SK-N-SH treated with all-trans-retinoic acid at 6 μM for 48 hours (cell line): ENCODE results near the gene CCL28.

Experiments
- ATAC-seq: fragments of 200-7000 bp; cut with Tn5 transposase; 3 replicates; pipeline ENCODE4 v1.9.1; 2020; ENCODE audit warnings: mild to moderate bottlenecking, moderate library complexity
- ARNTL ChIP-seq: fragments of 450-650 bp; formaldehyde crosslinking; IDR thresholded peaks from 2 replicates; pipeline ENCODE4 v1.5.0; 2020; ENCODE audit warnings: low read depth, mild to moderate bottlenecking, moderate library complexity, borderline replicate concordance
- BACH2 ChIP-seq: fragments of 250-450 bp; sonication (Bioruptor Pico); IDR thresholded peaks from 2 replicates; pipeline ENCODE4 v1.9.0; 2021; ENCODE audit warnings: mild to moderate bottlenecking, borderline replicate concordance
- CREB5 ChIP-seq: fragments of 250-450 bp; sonication (Bioruptor Pico); IDR thresholded peaks from 2 replicates; pipeline ENCODE4 v1.5.1; 2020; ENCODE audit warnings: low read depth, mild to moderate bottlenecking, moderate library complexity
- CSDC2 ChIP-seq: fragments of 250-450 bp; sonication (Bioruptor Pico); IDR thresholded peaks from 2 replicates; pipeline ENCODE4 v1.5.0; 2020; ENCODE audit warnings: mild to moderate bottlenecking, moderate library complexity
- CSRNP3 ChIP-seq: fragments of 250-450 bp; sonication (Bioruptor Pico); IDR thresholded peaks from 2 replicates; pipeline ENCODE4 v1.5.1; 2021; ENCODE audit warnings: mild to moderate bottlenecking, moderate library complexity
- ESRRG ChIP-seq: fragments of 250-450 bp; sonication (Bioruptor Pico); IDR thresholded peaks from 2 replicates; pipeline ENCODE4 v1.6.1; 2021; ENCODE audit warnings: mild to moderate bottlenecking
- GLIS3 ChIP-seq: fragments of 250-450 bp; sonication (Bioruptor Pico); IDR thresholded peaks from 2 replicates; pipeline ENCODE4 v1.5.0; 2020; ENCODE audit warnings: mild to moderate bottlenecking, moderate library complexity
- ISL1 ChIP-seq: fragments of 250-450 bp; sonication (Bioruptor Pico); IDR thresholded peaks from 2 replicates; pipeline ENCODE4 v2.1.2; 2022; ENCODE audit warnings: mild to moderate bottlenecking, moderate library complexity
- OSR1 ChIP-seq: fragments of 250-450 bp; sonication (Bioruptor Pico); IDR thresholded peaks from 2 replicates; pipeline ENCODE4 v1.8.0; 2022; ENCODE audit warnings: moderate library complexity, mild to moderate bottlenecking, inconsistent platforms
- PPARA ChIP-seq: fragments of 250-450 bp; sonication (Bioruptor Pico); IDR thresholded peaks from 2 replicates; pipeline ENCODE4 v1.5.0; 2020; ENCODE audit warnings: mild to moderate bottlenecking, borderline replicate concordance
- RARB ChIP-seq: fragments of 250-450 bp; sonication (Bioruptor Pico); IDR thresholded peaks from 2 replicates; pipeline ENCODE4 v1.8.0; 2021; ENCODE audit warnings: mild to moderate bottlenecking, moderate library complexity
- SNAI2 ChIP-seq: fragments of 250-450 bp; sonication (Bioruptor Pico); IDR thresholded peaks from 2 replicates; pipeline ENCODE4 v1.5.0; 2020; ENCODE audit warnings: mild to moderate bottlenecking, moderate library complexity
- TCF4 ChIP-seq: fragments of 250-450 bp; sonication (Bioruptor Pico); IDR thresholded peaks from 2 replicates; pipeline ENCODE4 v1.8.0; 2021; ENCODE audit warnings: mild to moderate bottlenecking, moderate library complexity, borderline replicate concordance
- TOX ChIP-seq: fragments of 250-450 bp; sonication (Bioruptor Pico); IDR thresholded peaks from 2 replicates; pipeline ENCODE4 v1.8.0; 2021; ENCODE audit warnings: mild to moderate bottlenecking, moderate library complexity, borderline replicate concordance
- ZC3H10 ChIP-seq: fragments of 250-450 bp; sonication (Bioruptor Pico); IDR thresholded peaks from 2 replicates; pipeline ENCODE4 v1.5.1; 2021; ENCODE audit warnings: mild to moderate bottlenecking, moderate library complexity
- ZFP3 ChIP-seq: fragments of 250-450 bp; sonication (Bioruptor Pico); IDR thresholded peaks from 2 replicates; pipeline ENCODE4 v1.5.0; 2020; ENCODE audit warnings: mild to moderate bottlenecking, moderate library complexity
- ZFP30 ChIP-seq: fragments of 450-650 bp; formaldehyde crosslinking; IDR thresholded peaks from 2 replicates; pipeline ENCODE4 v1.5.0; 2022; ENCODE audit warnings: mild to moderate bottlenecking, moderate library complexity
- ZNF565 ChIP-seq: fragments of 450-650 bp; formaldehyde crosslinking; conservative IDR thresholded peaks from 2 replicates; pipeline ENCODE4 v1.5.0; 2020; ENCODE audit warnings: low read depth, mild to moderate bottlenecking, moderate library complexity
- ZNF70 ChIP-seq: fragments of 450-650 bp; formaldehyde crosslinking; IDR thresholded peaks from 2 replicates; pipeline ENCODE4 v1.5.0; 2020; ENCODE audit warnings: mild to moderate bottlenecking, moderate library complexity
- ZNF8 ChIP-seq: fragments of 450-650 bp; formaldehyde crosslinking; IDR thresholded peaks from 2 replicates; pipeline ENCODE4 v1.5.0; 2020; ENCODE audit warnings: mild to moderate bottlenecking, moderate library complexity
- TF ChIP-seq, protein P1 (sequence below): fragments of 250-450 bp; sonication (Bioruptor Pico); IDR thresholded peaks from 2 replicates; pipeline ENCODE4 v1.8.0; 2021; ENCODE audit warnings: low read depth, mild to moderate bottlenecking, moderate library complexity, borderline replicate concordance
- TF ChIP-seq, protein P2 (sequence below): fragments of 250-450 bp; sonication (Bioruptor Pico); IDR thresholded peaks from 2 replicates; pipeline ENCODE4 v1.5.0; 2020; ENCODE audit warnings: mild to moderate bottlenecking, moderate library complexity
- TF ChIP-seq, protein P3 (sequence below): fragments of 250-450 bp; sonication (Bioruptor Pico); IDR thresholded peaks from 2 replicates; pipeline ENCODE4 v1.8.0; 2020; ENCODE audit warnings: mild to moderate bottlenecking, moderate library complexity, borderline replicate concordance

CCL28 gene

DNA sequence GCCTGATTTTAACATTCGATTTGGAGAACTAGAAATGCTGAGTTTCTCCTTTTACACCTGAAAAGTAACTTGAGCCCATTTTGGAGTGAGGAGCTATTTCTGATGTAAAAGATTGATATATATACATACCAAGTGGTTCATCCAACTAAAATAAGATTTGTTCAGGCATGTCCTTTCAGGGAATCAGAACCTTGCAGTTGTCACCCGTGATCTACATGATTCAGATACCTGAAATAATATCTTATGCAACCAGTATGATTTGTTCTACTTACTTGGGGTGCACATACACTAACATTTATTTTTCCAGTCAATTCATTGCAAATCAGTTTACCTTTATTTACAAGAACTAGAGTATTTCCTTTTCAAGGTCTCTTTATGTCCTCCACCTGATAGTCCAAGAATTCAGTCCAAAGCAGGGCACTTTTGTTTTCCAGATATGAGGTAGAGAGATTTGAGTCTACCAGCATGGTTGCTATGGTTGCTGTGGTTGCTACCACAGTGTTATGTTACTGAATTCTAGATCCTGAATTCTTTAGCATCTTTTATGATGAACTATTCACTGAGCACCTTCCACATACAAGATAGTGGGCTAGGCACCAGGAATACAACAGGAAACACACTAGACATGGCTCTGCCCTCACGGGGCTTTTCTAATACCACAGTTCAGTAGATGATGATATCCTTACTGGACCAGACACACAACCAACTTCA, 49.3 kb downstream of the CCL28 start:
- no peak for ATAC-seq
- TF ChIP-seq TOX (no peak), ZFP3 (CRISPR knock-in tag) (no peak), CREB5 (no peak), CSDC2 (CRISPR knock-in tag) (no peak)

DNA sequence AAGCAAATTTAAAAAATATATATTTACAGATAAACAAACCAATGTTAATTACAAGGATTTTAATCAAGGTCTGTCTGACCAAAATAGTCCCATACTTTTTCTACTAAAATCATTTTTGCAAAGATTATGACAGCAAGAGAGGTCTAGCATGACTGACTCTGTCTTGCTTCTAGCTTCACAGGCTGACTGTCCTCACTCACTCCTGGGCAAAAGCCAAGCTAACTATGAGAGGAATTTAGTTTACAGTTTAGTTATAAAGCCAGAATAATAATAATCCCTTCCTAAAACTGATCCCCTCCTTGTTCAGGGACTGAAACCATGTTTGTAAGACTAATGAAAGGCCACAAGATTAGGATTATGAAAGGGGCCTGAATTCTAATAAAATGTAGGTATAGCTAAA, 53.5 kb downstream of the CCL28 start:
- ATAC-seq, result no peak
- TF ChIP-seq, protein P1, sequence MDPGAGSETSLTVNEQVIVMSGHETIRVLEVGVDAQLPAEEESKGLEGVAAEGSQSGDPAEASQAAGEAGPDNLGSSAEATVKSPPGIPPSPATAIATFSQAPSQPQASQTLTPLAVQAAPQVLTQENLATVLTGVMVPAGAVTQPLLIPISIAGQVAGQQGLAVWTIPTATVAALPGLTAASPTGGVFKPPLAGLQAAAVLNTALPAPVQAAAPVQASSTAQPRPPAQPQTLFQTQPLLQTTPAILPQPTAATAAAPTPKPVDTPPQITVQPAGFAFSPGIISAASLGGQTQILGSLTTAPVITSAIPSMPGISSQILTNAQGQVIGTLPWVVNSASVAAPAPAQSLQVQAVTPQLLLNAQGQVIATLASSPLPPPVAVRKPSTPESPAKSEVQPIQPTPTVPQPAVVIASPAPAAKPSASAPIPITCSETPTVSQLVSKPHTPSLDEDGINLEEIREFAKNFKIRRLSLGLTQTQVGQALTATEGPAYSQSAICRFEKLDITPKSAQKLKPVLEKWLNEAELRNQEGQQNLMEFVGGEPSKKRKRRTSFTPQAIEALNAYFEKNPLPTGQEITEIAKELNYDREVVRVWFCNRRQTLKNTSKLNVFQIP (CRISPR knock-in tag), result no peak
- TF ChIP-seq ESRRG (CRISPR knock-in tag), result no peak
- no peak for TF ChIP-seq CSRNP3
- TF ChIP-seq ZC3H10 (CRISPR knock-in tag), result no peak
- TF ChIP-seq ISL1 (CRISPR knock-in tag), result no peak
- no peak for TF ChIP-seq TCF4 (CRISPR knock-in tag)
- no peak for TF ChIP-seq SNAI2 (CRISPR knock-in tag)
- TF ChIP-seq ARNTL (CRISPR knock-in tag), result no peak
- no peak for TF ChIP-seq CSDC2 (CRISPR knock-in tag)
- TF ChIP-seq ZNF565 (CRISPR knock-in tag), result no peak
- no peak for TF ChIP-seq ZNF70
- TF ChIP-seq, protein P2, sequence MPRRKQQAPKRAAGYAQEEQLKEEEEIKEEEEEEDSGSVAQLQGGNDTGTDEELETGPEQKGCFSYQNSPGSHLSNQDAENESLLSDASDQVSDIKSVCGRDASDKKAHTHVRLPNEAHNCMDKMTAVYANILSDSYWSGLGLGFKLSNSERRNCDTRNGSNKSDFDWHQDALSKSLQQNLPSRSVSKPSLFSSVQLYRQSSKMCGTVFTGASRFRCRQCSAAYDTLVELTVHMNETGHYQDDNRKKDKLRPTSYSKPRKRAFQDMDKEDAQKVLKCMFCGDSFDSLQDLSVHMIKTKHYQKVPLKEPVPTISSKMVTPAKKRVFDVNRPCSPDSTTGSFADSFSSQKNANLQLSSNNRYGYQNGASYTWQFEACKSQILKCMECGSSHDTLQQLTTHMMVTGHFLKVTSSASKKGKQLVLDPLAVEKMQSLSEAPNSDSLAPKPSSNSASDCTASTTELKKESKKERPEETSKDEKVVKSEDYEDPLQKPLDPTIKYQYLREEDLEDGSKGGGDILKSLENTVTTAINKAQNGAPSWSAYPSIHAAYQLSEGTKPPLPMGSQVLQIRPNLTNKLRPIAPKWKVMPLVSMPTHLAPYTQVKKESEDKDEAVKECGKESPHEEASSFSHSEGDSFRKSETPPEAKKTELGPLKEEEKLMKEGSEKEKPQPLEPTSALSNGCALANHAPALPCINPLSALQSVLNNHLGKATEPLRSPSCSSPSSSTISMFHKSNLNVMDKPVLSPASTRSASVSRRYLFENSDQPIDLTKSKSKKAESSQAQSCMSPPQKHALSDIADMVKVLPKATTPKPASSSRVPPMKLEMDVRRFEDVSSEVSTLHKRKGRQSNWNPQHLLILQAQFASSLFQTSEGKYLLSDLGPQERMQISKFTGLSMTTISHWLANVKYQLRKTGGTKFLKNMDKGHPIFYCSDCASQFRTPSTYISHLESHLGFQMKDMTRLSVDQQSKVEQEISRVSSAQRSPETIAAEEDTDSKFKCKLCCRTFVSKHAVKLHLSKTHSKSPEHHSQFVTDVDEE (CRISPR knock-in tag), result no peak
- TF ChIP-seq CREB5, result no peak
- TF ChIP-seq, protein P3, sequence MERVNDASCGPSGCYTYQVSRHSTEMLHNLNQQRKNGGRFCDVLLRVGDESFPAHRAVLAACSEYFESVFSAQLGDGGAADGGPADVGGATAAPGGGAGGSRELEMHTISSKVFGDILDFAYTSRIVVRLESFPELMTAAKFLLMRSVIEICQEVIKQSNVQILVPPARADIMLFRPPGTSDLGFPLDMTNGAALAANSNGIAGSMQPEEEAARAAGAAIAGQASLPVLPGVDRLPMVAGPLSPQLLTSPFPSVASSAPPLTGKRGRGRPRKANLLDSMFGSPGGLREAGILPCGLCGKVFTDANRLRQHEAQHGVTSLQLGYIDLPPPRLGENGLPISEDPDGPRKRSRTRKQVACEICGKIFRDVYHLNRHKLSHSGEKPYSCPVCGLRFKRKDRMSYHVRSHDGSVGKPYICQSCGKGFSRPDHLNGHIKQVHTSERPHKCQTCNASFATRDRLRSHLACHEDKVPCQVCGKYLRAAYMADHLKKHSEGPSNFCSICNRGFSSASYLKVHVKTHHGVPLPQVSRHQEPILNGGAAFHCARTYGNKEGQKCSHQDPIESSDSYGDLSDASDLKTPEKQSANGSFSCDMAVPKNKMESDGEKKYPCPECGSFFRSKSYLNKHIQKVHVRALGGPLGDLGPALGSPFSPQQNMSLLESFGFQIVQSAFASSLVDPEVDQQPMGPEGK (CRISPR knock-in tag), result no peak
- no peak for TF ChIP-seq ZNF8
- TF ChIP-seq OSR1 (CRISPR knock-in tag), result no peak
- no peak for TF ChIP-seq GLIS3 (CRISPR knock-in tag)
- no peak for TF ChIP-seq ZFP3 (CRISPR knock-in tag)

DNA sequence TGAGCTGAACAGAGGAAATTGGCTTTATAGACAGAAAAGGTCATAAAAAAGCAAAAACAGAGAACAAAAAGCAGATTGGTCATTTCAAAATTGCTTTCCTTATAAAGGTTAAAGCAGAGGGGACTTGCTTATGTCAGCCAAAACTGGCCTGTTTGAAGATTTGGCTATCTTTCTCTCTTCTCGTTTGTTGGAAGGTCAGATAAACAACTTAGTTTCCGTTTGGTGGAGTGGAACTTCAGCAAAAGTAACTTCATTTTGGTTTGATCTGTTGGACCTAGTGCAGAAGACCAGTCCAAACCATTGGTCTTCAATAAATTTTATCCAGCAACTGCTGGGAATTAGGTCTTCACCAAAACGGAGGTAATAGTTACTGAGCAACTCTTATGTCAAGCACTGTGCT, 53.9 kb downstream of the CCL28 start:
- no peak for ATAC-seq
- no peak for TF ChIP-seq ZFP3 (CRISPR knock-in tag)
- TF ChIP-seq ZC3H10 (CRISPR knock-in tag), result no peak
- TF ChIP-seq OSR1 (CRISPR knock-in tag), result no peak
- no peak for TF ChIP-seq RARB (CRISPR knock-in tag)
- TF ChIP-seq ZFP30 (CRISPR knock-in tag), result no peak
- TF ChIP-seq, protein P3 (CRISPR knock-in tag), result no peak
- TF ChIP-seq TOX, result no peak
- no peak for TF ChIP-seq GLIS3 (CRISPR knock-in tag)
- no peak for TF ChIP-seq TCF4 (CRISPR knock-in tag)
- TF ChIP-seq PPARA, result no peak
- TF ChIP-seq ZNF8, result no peak
- TF ChIP-seq BACH2 (CRISPR knock-in tag), result no peak
- TF ChIP-seq CSRNP3, result no peak
- no peak for TF ChIP-seq ARNTL (CRISPR knock-in tag)
